NCI-H146 (cell line): ENCODE results near the gene FAM171A1.
A peak's percentile ranks its signal among the peaks of the same experiment; 100 is the strongest.
"Not testable (repeated sequence)": the region's sequence is repeated elsewhere in the genome, so short reads cannot be mapped to it uniquely, and the experiment has no call there.

Experiments used
- DNase-seq: peaks from one replicate; lab custom pipeline; 2025; lab: John Stamatoyannopoulos, UW

The FAM171A1 gene

GRCh38 chr10:15316871-15317464 lies 54.1 kb downstream of the FAM171A1 start:
- peak; percentile 67 for DNase-seq

- DNase-seq = peak; percentile 92
Measured at GRCh38 chr10:15316145-15316544, 54.9 kb downstream of the FAM171A1 start.

- no peak for DNase-seq
Measured at GRCh38 chr10:15315286-15315685, 55.8 kb downstream of the FAM171A1 start.

GRCh38 chr10:15314482-15315045 lies 56.5 kb downstream of the FAM171A1 start:
- no peak for DNase-seq

- no peak for DNase-seq
Measured at GRCh38 chr10:15313843-15314242, 57.2 kb downstream of the FAM171A1 start.

GRCh38 chr10:15313047-15313446 lies 58.0 kb downstream of the FAM171A1 start:
- DNase-seq = no peak

GRCh38 chr10:15311569-15312280 lies 59.4 kb downstream of the FAM171A1 start:
- no peak for DNase-seq

GRCh38 chr10:15310776-15311568 lies 60.1 kb downstream of the FAM171A1 start:
- DNase-seq = no peak

GRCh38 chr10:15309221-15309620 lies 61.9 kb downstream of the FAM171A1 start:
- DNase-seq = no peak

GRCh38 chr10:15306735-15307280 lies 64.3 kb downstream of the FAM171A1 start:
- no peak for DNase-seq

GRCh38 chr10:15305634-15306033 lies 65.5 kb downstream of the FAM171A1 start:
- no peak for DNase-seq

- no peak for DNase-seq
Measured at GRCh38 chr10:15305161-15305560, 65.9 kb downstream of the FAM171A1 start.

- not testable (repeated sequence) for DNase-seq
Measured at GRCh38 chr10:15302188-15302956, 68.7 kb downstream of the FAM171A1 start.

GRCh38 chr10:15300697-15301096 lies 70.4 kb downstream of the FAM171A1 start:
- DNase-seq = no peak

- DNase-seq = no peak
Measured at GRCh38 chr10:15300145-15300544, 70.9 kb downstream of the FAM171A1 start.

- DNase-seq = no peak
Measured at GRCh38 chr10:15296701-15297100, 74.4 kb downstream of the FAM171A1 start.

- no peak for DNase-seq
Measured at GRCh38 chr10:15295537-15296325, 75.4 kb downstream of the FAM171A1 start.

- peak; percentile 9 for DNase-seq
Measured at GRCh38 chr10:15293862-15294842, 76.9 kb downstream of the FAM171A1 start.

GRCh38 chr10:15290671-15291070 lies 80.4 kb downstream of the FAM171A1 start:
- DNase-seq = no peak
